Measurements from ENCODE around the gene TRIM17.

DNA sequence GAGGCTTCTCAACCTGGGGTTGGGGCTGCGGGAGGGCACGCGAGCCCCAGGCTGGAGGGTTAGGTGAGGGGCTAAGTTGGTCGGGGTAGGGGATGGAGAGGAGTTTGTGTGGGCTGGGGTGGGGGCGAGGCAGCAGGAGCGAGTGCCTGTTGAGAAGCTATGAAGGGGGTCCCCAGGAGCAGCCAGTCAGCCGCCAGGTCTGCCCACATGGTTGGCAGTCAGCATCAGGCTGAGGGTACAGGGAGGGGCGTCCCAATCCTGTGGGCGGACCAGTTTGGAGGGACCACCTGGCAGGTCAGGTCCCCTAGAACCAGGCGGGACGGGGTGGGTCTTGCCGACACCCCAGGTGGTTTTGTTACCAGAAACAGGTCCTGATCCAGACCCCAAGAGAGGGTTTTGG, 400 bp upstream of the TRIM17 start:
- no peak for TF ChIP-seq POLR2AphosphoS5 (IDR thresholded peaks at IDR 0.05)
- TF ChIP-seq, protein P1, sequence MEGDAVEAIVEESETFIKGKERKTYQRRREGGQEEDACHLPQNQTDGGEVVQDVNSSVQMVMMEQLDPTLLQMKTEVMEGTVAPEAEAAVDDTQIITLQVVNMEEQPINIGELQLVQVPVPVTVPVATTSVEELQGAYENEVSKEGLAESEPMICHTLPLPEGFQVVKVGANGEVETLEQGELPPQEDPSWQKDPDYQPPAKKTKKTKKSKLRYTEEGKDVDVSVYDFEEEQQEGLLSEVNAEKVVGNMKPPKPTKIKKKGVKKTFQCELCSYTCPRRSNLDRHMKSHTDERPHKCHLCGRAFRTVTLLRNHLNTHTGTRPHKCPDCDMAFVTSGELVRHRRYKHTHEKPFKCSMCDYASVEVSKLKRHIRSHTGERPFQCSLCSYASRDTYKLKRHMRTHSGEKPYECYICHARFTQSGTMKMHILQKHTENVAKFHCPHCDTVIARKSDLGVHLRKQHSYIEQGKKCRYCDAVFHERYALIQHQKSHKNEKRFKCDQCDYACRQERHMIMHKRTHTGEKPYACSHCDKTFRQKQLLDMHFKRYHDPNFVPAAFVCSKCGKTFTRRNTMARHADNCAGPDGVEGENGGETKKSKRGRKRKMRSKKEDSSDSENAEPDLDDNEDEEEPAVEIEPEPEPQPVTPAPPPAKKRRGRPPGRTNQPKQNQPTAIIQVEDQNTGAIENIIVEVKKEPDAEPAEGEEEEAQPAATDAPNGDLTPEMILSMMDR (IDR thresholded peaks at IDR 0.05) = no peak
